ENCODE results near the gene SNAPC2. TPM values are rescaled to one million over a fixed set of nuclear protein-coding genes. Genes with fewer than 3 reads are reported as not detected.
A peak's percentile ranks its signal among the peaks of the same experiment; 100 is the strongest.

The SNAPC2 gene
- total RNA-seq, 1 donor from 2014 or later, result 14.4 TPM

DNA sequence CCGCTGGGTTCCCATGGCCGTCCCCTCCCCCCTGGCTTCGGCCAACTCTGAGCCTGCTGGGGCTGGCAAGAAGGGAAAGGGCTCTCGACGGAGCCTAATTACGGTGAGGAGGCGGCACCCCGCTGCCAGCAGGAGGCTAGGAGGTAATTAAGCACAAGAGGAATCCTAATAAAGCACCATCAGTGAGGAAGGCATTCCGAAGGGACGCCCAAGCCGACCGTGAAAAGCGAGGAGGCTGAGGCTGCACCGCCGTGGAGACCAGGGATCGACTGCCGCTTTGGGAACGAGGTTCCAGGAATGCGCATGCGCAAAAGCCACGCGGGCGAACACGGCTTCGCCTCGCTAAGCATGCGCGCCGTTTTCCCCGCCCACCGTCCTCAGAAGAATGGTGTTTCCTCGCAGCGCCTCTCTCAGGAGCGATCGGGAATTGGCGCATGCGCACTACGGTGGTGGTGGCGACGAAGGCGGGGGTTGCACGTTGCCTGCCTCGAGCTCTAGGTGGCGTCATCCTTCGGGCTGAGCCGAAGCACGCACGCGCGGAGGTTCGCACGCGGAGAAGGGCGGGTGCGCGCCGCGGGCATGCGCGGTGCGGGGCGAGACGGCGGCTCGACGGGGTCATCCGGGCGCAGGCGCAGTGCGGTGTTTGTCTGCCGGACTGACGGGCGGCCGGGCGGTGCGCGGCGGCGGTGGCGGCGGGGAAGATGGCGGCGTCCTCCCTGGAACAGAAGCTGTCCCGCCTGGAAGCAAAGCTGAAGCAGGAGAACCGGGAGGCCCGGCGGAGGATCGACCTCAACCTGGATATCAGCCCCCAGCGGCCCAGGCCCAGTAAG is 16.7 kb upstream of the SNAPC2 start, which contains the start of gene MAP2K7:
Gene MAP2K7 (plus strand): TSS at position 634 of the 830 bp plus-strand sequence. CDS start 68 bp downstream, at position 702.
- intact Hi-C loops (cut with micrococcal nuclease), result loop anchor here (1.0 kb wide), 7 partner anchors 17 to 306 kb away; partner anchors contain the start of genes CERS4, FCER2, SNAPC2 and TIMM44
- H3K27me3 Mint-ChIP-seq, result no peaks in the 10 kb centered on the region

DNA sequence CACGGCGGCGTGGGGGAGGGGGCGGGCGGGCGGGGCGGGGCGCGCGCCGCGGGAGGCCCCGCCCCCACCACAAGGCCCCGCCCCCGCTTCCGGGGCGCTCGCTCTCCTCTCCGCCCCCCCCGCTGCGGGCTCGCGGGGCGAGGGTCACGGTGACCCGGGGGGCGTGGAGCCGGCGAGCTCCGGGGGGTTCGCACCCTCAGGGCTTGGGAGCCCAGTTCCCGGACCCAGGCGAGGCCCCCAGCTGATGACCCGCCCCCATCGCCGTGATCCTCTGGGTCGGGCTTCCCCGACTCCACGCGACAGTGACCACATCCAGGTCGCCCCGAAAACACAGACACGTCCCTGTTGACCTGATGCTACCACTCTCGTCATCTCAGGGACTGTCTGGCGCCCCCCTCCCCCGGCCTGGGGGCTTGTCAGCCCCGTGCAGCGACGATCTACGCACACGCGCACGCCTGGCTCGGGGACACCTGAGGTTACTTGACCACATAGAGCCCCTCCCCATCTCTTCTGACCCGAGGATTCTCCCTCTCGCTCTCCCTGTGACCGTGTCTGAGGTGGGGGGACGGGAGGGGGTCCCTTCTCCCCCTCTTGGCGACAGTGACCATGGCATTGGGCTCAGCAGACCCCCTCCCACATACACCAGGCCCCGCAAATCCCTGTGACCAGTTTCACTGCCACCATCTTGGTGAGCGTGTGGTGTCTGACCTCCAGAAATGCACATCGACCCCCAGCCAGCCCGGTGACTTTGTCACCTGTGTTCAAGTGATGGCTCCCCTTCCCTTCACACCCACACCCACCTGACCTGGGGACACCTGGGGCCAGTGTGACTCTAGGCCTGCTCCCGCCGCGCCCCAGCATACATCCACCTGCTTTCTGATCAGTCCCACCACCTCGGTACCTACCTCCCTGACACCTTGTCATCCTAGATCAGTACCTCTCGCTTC is 15.8 kb upstream of the SNAPC2 start:
- ChIA-PET POLR2A (interaction anchor here (0.8 to 1.6 kb wide), 8 partner anchors 10 to 805 kb away, joined by 3 to 30 read pairs (median 4); partner anchors contain the start of genes PET100, SNAPC2, TGFBR3L and TIMM44), CTCF (interaction anchor here (0.8 to 1.6 kb wide), 6 partner anchors 12 to 255 kb away, joined by 3 to 7 read pairs (median 4); partner anchors contain the start of gene SNAPC2)
- intact Hi-C loops (cut with micrococcal nuclease), result no loop called here
- Mint-ChIP-seq H3K4me1 (peaks cover 33% of the 10 kb centered on the region), H3K27ac (peak overlapping the region; percentile 83), H3K27me3 (no peaks in the 10 kb centered on the region), H3K36me3 (ENCODE audit: low read depth) (peaks cover 25% of the 10 kb centered on the region), H3K9me3 (no peaks in the 10 kb centered on the region), H3K4me3 (peak overlapping the region; percentile 89)
- TF ChIP-seq, protein P1, sequence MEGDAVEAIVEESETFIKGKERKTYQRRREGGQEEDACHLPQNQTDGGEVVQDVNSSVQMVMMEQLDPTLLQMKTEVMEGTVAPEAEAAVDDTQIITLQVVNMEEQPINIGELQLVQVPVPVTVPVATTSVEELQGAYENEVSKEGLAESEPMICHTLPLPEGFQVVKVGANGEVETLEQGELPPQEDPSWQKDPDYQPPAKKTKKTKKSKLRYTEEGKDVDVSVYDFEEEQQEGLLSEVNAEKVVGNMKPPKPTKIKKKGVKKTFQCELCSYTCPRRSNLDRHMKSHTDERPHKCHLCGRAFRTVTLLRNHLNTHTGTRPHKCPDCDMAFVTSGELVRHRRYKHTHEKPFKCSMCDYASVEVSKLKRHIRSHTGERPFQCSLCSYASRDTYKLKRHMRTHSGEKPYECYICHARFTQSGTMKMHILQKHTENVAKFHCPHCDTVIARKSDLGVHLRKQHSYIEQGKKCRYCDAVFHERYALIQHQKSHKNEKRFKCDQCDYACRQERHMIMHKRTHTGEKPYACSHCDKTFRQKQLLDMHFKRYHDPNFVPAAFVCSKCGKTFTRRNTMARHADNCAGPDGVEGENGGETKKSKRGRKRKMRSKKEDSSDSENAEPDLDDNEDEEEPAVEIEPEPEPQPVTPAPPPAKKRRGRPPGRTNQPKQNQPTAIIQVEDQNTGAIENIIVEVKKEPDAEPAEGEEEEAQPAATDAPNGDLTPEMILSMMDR (IDR thresholded peaks at IDR 0.05), result no peak
- no peak for DNase-seq
- peak; percentile 58 for ATAC-seq (ENCODE audit: low read depth)

More for the DNA sequence above, 16.7 kb upstream of the SNAPC2 start, which contains the start of gene MAP2K7:
- peak; percentile 91 for ATAC-seq (ENCODE audit: low read depth)
- peak; percentile 99 for DNase-seq
- H3K27ac Mint-ChIP-seq, result peak within 1 kb of the TSS; percentile 91
- no peaks in the 10 kb centered on the region for H3K9me3 Mint-ChIP-seq
- POLR2A ChIA-PET, result interaction anchor here (0.6 to 1.6 kb wide), 11 partner anchors 11 to 804 kb away, joined by 3 to 30 read pairs (median 5); partner anchors contain the start of genes PET100, SNAPC2, TGFBR3L and TIMM44
- peak within 1 kb of the TSS; percentile 89 for H3K4me3 Mint-ChIP-seq
- peaks cover 33% of the 10 kb centered on the region for H3K4me1 Mint-ChIP-seq
- H3K36me3 Mint-ChIP-seq (ENCODE audit: low read depth), result peaks cover 25% of the 10 kb centered on the region
- CTCF ChIA-PET, result interaction anchor here (0.8 to 1.6 kb wide), 6 partner anchors 13 to 254 kb away, joined by 3 to 7 read pairs (median 4); partner anchors contain the start of gene SNAPC2
- TF ChIP-seq, protein P1 (IDR thresholded peaks at IDR 0.05), result no peak

DNA sequence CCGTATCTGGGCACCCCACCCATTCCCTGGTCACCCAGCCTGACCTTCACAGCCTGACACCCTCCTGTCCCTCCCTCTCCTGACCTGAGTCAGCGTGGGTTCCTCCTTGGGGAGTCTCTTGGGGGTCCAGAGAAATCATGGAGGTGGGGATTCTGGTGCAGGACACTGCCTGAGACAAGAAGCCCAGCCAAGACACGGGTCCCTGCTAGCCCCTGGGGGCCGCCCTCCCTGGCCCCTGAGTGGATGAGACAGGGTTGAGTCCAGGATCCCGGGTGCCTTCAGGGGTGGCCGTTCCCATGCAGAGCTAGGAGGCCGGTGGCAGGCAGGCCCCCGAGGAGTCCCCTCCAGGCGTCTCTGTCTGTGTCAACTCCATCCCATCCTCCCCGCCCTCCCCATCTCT is 14.9 kb upstream of the SNAPC2 start:
- peaks cover 33% of the 10 kb centered on the region for H3K4me1 Mint-ChIP-seq
- intact Hi-C loops (cut with micrococcal nuclease), result no loop called here
- peak overlapping the region; percentile 83 for H3K27ac Mint-ChIP-seq
- TF ChIP-seq, protein P1 (IDR thresholded peaks at IDR 0.05), result no peak
- ATAC-seq (ENCODE audit: low read depth), result no peak
- no peak for DNase-seq
- CTCF ChIA-PET, result no interaction called here
- H3K27me3 Mint-ChIP-seq, result no peaks in the 10 kb centered on the region
- POLR2A ChIA-PET, result no interaction called here
- no peaks in the 10 kb centered on the region for H3K9me3 Mint-ChIP-seq
- H3K4me3 Mint-ChIP-seq, result peak overlapping the region; percentile 85
- peaks cover 29% of the 10 kb centered on the region for H3K36me3 Mint-ChIP-seq (ENCODE audit: low read depth)

DNA sequence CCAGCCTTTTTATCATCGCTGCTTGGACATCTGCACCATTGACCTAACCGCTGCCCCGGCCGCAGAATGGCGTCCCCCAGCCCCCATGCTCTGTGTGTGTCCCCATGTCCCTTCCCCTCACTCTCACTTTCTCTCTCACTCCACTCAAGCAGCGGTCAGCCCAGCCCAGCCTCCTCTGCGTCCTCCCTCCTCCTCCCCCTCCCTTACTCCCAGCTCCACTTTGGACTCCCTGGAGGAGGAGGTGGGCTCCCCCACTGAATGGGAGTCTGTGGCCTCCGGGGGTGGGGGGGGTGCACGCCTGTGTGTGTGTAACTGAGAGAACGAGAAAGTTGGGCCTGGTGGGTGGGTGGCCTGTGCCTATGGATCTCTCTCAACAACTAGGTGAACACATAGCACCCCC is 14.3 kb upstream of the SNAPC2 start:
- no peaks in the 10 kb centered on the region for H3K27me3 Mint-ChIP-seq
- H3K9me3 Mint-ChIP-seq, result no peaks in the 10 kb centered on the region
- DNase-seq, result no peak
- CTCF ChIA-PET, result no interaction called here
- ATAC-seq (ENCODE audit: low read depth), result no peak
- H3K4me1 Mint-ChIP-seq, result peaks cover 33% of the 10 kb centered on the region
- peak overlapping the region; percentile 72 for H3K4me3 Mint-ChIP-seq
- TF ChIP-seq, protein P1 (IDR thresholded peaks at IDR 0.05), result no peak
- H3K27ac Mint-ChIP-seq, result peak overlapping the region; percentile 47
- peaks cover 35% of the 10 kb centered on the region for H3K36me3 Mint-ChIP-seq (ENCODE audit: low read depth)
- intact Hi-C loops (cut with micrococcal nuclease), result no loop called here
- POLR2A ChIA-PET, result no interaction called here
